Lung (tissue), 12 donors: Measurements from ENCODE around the gene FANCC. TPM values are rescaled to one million over a fixed set of nuclear protein-coding genes. Genes with fewer than 3 reads are reported as not detected.

Source experiments
- ATAC-seq: fragments of 200-7000 bp; cut with Tn5 transposase; one replicate; pipeline ENCODE4 v1.9.1; 2020; ENCODE audit warnings: moderate number of reproducible peaks; ENCODE audit not compliant: insufficient read depth, low FRiP score
- DNase-seq, 3 donors: peaks; one replicate each; pipeline ENCODE4 v3.0.0-alpha.2; 2013 to 2017
- H3K27ac ChIP-seq, 2 donors: one replicate each; pipeline ENCODE4 v1.5.1; 2013; ENCODE audit warnings: mild to moderate bottlenecking in 2 of 2, moderate library complexity in 2 of 2, control low read depth in 1 of 2, inconsistent platforms in 1 of 2, low read depth in 1 of 2, low read length in 1 of 2
- H3K27me3 ChIP-seq, 3 donors: one replicate each; pipeline ENCODE4 v1.5.1; 2013; ENCODE audit warnings: low read length in 2 of 3; ENCODE audit not compliant: control insufficient read depth in 3 of 3, insufficient read depth in 3 of 3
- H3K36me3 ChIP-seq, 4 donors: one replicate each; pipeline ENCODE4 v1.5.1; 2013; ENCODE audit warnings: low read length in 4 of 4, mild to moderate bottlenecking in 1 of 4, moderate library complexity in 1 of 4; ENCODE audit not compliant: control insufficient read depth in 4 of 4, insufficient read depth in 4 of 4
- H3K4me1 ChIP-seq, 5 donors: one replicate each; pipeline ENCODE4 v1.5.1; 2013; ENCODE audit warnings: low read length in 5 of 5, mild to moderate bottlenecking in 2 of 5, moderate library complexity in 1 of 5; ENCODE audit not compliant: control insufficient read depth in 5 of 5, insufficient read depth in 5 of 5
- H3K4me3 ChIP-seq: one replicate; pipeline ENCODE4 v1.5.1; 2013; ENCODE audit warnings: mild to moderate bottlenecking, control low read depth, moderate library complexity
- H3K9ac ChIP-seq, 2 donors: one replicate each; pipeline ENCODE4 v1.5.1; 2013; ENCODE audit warnings: low read length in 2 of 2, control low read depth in 1 of 2; ENCODE audit not compliant: insufficient read depth in 1 of 2
- H3K9me3 ChIP-seq, 4 donors: one replicate each; pipeline ENCODE4 v1.5.1; 2013; ENCODE audit warnings: low read length in 3 of 4, mild to moderate bottlenecking in 1 of 4, moderate library complexity in 1 of 4; ENCODE audit not compliant: control insufficient read depth in 4 of 4, insufficient read depth in 3 of 4
- WGBS, 2 donors: extraction: QIAGEN DNeasy Blood & Tissue Kit; methylation state at CpG; one replicate each; pipeline ENCODE4 v1.1.7; 2013; 5-methylcytosine and 5-hydroxymethylcytosine counted together
- polyA plus RNA-seq, 2 donors: library from polyadenylated mRNA; stranded (reverse); fragments of 200-250 nt; gene quantifications; one replicate each; pipeline ENCODE4 v1.2.1, GENCODE V29; 2013
- total RNA-seq, 2 donors: library from RNA; depleted of rRNA in 1 of 2; stranded (reverse); fragments of >200 nt in 1 of 2; gene quantifications; one replicate each; pipeline ENCODE4 v1.2.1, GENCODE V29; 2014 to 2021
- TF ChIP-seq, protein P1 (sequence below): IDR thresholded peaks from 2 replicates; pipeline ENCODE4 v1.5.1; 2012; ENCODE audit warnings: mild to moderate bottlenecking; ENCODE audit errors: control extremely low read depth, extremely low read depth
- donor health status: control.
- donor health status: control.
- donor health status: Bipolar disorder and iron deficiency.
- donor health status: healthy.
- donor health status: DM: yes; HTN: yes; CAD: no.

Gene FANCC
- total and polyA plus RNA-seq, 4 donors: 4.4 to 20.0 (median 8.7) TPM

- H3K9me3 ChIP-seq: no peaks in the 10 kb centered on the region
- H3K27ac ChIP-seq: no peak overlapping the region
- DNase-seq (peak; percentile 69 to 78 (median 71)), ATAC-seq (peak; percentile 12)
- WGBS, 2 donors: 42 to 56% methylated on average over 29 of the region's 29 CpGs
- no peaks in the 10 kb centered on the region for H3K36me3 ChIP-seq
- TF ChIP-seq, protein P1, sequence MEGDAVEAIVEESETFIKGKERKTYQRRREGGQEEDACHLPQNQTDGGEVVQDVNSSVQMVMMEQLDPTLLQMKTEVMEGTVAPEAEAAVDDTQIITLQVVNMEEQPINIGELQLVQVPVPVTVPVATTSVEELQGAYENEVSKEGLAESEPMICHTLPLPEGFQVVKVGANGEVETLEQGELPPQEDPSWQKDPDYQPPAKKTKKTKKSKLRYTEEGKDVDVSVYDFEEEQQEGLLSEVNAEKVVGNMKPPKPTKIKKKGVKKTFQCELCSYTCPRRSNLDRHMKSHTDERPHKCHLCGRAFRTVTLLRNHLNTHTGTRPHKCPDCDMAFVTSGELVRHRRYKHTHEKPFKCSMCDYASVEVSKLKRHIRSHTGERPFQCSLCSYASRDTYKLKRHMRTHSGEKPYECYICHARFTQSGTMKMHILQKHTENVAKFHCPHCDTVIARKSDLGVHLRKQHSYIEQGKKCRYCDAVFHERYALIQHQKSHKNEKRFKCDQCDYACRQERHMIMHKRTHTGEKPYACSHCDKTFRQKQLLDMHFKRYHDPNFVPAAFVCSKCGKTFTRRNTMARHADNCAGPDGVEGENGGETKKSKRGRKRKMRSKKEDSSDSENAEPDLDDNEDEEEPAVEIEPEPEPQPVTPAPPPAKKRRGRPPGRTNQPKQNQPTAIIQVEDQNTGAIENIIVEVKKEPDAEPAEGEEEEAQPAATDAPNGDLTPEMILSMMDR: no peak
- peaks cover 0 to 20% (median 0%) of the 10 kb centered on the region in 5 donors for H3K4me1 ChIP-seq
- H3K27me3 ChIP-seq: no peaks in the 10 kb centered on the region
- H3K4me3 ChIP-seq: no peak overlapping the region
- peak overlapping the region in 1 of 2 donors; percentile 27 for H3K9ac ChIP-seq
Measured at GRCh38 chr9:95313010-95313498, 4.5 kb downstream of the FANCC start.

- no peak for ATAC-seq
- TF ChIP-seq, protein P1: no peak
- Histone ChIP-seq H3K27ac (no peak overlapping the region), H3K4me3 (no peak overlapping the region), H3K9me3 (no peaks in the 10 kb centered on the region), H3K9ac (no peak overlapping the region), H3K4me1 (peaks cover 0 to 20% (median 1%) of the 10 kb centered on the region in 5 donors), H3K27me3 (no peaks in the 10 kb centered on the region), H3K36me3 (no peaks in the 10 kb centered on the region)
- no peak for DNase-seq
- 38 to 54% methylated on average over 3 of the region's 3 CpGs for WGBS, 2 donors
Measured at GRCh38 chr9:95311961-95312360, 5.5 kb downstream of the FANCC start.

DNA sequence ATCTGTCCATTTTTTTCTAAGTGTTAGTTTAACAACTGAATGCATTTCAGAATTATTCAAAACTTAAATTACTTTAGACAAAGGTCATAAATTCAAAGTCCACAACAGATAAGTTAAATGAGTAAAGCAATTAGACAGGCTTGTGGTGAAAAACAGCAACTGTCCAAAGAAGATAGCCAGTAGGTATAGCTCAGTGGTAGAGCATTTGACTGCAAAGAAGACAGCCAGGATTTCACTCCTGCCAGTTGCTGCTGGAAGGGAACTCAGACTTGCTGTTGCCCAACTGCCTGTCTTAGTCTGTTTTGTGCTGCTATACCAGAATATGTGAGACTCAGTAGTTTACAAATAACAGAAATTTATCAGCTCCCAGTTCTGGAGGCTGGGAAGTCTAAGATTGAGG is 10.0 kb downstream of the FANCC start:
- DNase-seq (no peak), ATAC-seq (no peak)
- Histone ChIP-seq H3K4me3 (no peak overlapping the region), H3K9ac (no peak overlapping the region), H3K4me1 (peaks cover 0 to 16% (median 4%) of the 10 kb centered on the region in 5 donors), H3K36me3 (no peaks in the 10 kb centered on the region), H3K9me3 (no peaks in the 10 kb centered on the region), H3K27me3 (no peaks in the 10 kb centered on the region), H3K27ac (no peak overlapping the region)
- TF ChIP-seq, protein P1: no peak

DNA sequence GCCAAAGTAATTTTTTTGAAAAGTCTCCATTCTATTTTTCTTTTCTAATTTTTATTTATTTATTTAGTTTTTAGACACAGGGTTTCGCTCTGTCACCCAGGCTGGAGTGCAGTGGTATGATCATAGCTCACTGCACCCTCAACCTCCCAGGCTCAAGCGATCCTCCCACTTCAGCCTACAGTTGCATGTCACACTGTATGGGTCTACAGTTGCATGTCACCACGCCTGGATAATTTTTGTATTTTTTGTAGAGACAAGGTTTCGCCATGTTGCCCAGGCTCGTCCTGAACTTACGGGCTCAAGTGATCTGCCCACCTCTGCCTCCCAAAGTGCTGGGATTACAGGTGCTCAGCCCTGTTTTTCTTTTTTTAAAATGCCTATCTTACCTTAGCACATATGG is 10.7 kb downstream of the FANCC start:
- Histone ChIP-seq H3K4me1 (peaks cover 0 to 16% (median 4%) of the 10 kb centered on the region in 5 donors), H3K9me3 (no peaks in the 10 kb centered on the region), H3K9ac (no peak overlapping the region), H3K27ac (no peak overlapping the region), H3K4me3 (no peak overlapping the region), H3K36me3 (no peaks in the 10 kb centered on the region), H3K27me3 (no peaks in the 10 kb centered on the region)
- ATAC-seq: no peak
- DNase-seq: no peak
- 94 to 99% methylated on average over 6 of the region's 6 CpGs for WGBS, 2 donors
- TF ChIP-seq, protein P1: no peak
